NCI-H82 (cell line): Measurements from ENCODE around the gene KRT73.
A peak's percentile ranks its signal among the peaks of the same experiment; 100 is the strongest.

Experiments used
- DNase-seq: peaks from one replicate; lab custom pipeline; 2025; lab: John Stamatoyannopoulos, UW

KRT73 gene

GRCh38 chr12:52566847-52567291 is 51.5 kb downstream of the KRT73 start:
- peak; percentile 50 for DNase-seq

- DNase-seq = no peak
Measured at GRCh38 chr12:52564582-52564981, 53.8 kb downstream of the KRT73 start.

- peak; percentile 20 for DNase-seq
Measured at GRCh38 chr12:52561880-52562449, 56.4 kb downstream of the KRT73 start.

- DNase-seq = no peak
Measured at GRCh38 chr12:52559979-52560378, 58.4 kb downstream of the KRT73 start.

GRCh38 chr12:52558781-52559445 is 59.4 kb downstream of the KRT73 start:
- DNase-seq = no peak
